Transverse colon (tissue), 4 donors: ENCODE results near the gene ZNF487.

Experiments used
- EP300 ChIP-seq: sonication (generic); formaldehyde crosslinking; IDR thresholded peaks from one replicate; pipeline ENCODE4 v1.6.1; 2017; ENCODE audit warnings: antibody characterized with exemption, low read depth
- POLR2A ChIP-seq: fragments of 450-650 bp; IDR thresholded peaks from one replicate; pipeline ENCODE4 v1.6.1; 2016; ENCODE audit warnings: antibody characterized with exemption, mild to moderate bottlenecking, moderate library complexity
- POLR2AphosphoS5 ChIP-seq, 3 donors: sonication (generic); formaldehyde crosslinking; IDR thresholded peaks; one replicate each; pipeline ENCODE4 v1.6.1; 2016; ENCODE audit warnings: antibody characterized with exemption in 3 of 3
- TF ChIP-seq, protein P1 (sequence below), 5 experiments: fragments of 200-600 bp in 3 of 5; fragments of 450-650 bp in 2 of 5; sonication (generic) in 3 of 5; IDR thresholded peaks; 1 replicate in 2 of 5; 2 replicates in 3 of 5; pipeline ENCODE4 v1.5.1; 2016 to 2017; ENCODE audit warnings: antibody characterized with exemption in 5 of 5, inconsistent platforms in 3 of 5, mild to moderate bottlenecking in 2 of 5, moderate library complexity in 1 of 5

DNA sequence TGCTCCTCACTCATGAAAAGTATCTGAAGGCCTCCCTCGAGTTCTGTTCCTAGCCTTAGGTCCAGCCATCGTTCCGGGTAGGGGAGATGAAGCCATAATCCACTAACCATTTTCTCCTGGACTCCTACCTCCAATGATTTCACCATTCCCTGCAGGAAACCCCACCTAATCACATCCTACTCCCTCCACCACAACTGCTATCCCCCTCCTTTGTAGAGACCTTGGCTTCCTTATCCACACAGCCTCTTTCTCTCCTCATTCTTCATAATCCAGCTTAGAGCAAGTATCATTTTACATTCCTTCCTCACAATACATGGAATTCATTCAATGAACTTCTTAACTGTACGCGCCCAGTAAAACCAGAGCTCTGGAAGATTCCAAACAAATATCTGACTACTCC is 46.6 kb upstream of the ZNF487 start:
- TF ChIP-seq, protein P1, sequence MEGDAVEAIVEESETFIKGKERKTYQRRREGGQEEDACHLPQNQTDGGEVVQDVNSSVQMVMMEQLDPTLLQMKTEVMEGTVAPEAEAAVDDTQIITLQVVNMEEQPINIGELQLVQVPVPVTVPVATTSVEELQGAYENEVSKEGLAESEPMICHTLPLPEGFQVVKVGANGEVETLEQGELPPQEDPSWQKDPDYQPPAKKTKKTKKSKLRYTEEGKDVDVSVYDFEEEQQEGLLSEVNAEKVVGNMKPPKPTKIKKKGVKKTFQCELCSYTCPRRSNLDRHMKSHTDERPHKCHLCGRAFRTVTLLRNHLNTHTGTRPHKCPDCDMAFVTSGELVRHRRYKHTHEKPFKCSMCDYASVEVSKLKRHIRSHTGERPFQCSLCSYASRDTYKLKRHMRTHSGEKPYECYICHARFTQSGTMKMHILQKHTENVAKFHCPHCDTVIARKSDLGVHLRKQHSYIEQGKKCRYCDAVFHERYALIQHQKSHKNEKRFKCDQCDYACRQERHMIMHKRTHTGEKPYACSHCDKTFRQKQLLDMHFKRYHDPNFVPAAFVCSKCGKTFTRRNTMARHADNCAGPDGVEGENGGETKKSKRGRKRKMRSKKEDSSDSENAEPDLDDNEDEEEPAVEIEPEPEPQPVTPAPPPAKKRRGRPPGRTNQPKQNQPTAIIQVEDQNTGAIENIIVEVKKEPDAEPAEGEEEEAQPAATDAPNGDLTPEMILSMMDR (IDR thresholded peaks at IDR 0.05): no peak
- TF ChIP-seq POLR2AphosphoS5 (IDR thresholded peaks at IDR 0.05) (no peak), EP300 (no peak), POLR2A (no peak)
